H1 (cell line): ENCODE results near the gene PHACTR2. TPM values are rescaled to one million over a fixed set of nuclear protein-coding genes. Genes with fewer than 3 reads are reported as not detected.
"Not testable (repeated sequence)": the region's sequence is repeated elsewhere in the genome, so short reads cannot be mapped to it uniquely, and the experiment has no call there.

Experiments
- CTCF ChIA-PET: fragments of 300-600 bp; sonication (Branson Sonifier 250); formaldehyde crosslinking; loops from one replicate; lab custom pipeline; 2021; ENCODE audit not compliant: partially characterized antibody; lab: Charles Lee
- POLR2A ChIA-PET: fragments of 300-600 bp; sonication (Branson Sonifier 250); formaldehyde crosslinking; loops from one replicate; lab custom pipeline; 2021; ENCODE audit warnings: inconsistent platforms; ENCODE audit not compliant: partially characterized antibody; lab: Charles Lee
- DNase-seq, 2 experiments: peaks; one replicate each; pipeline versions ENCODE4 v3.0.0 to v3.0.0-alpha.2; 2010 to 2022; ENCODE audit warnings: low spot score in 2 of 2, low read depth in 1 of 2, mixed read lengths in 1 of 2
- FAIRE-seq: peaks from 2 replicates; lab custom pipeline; 2011; peaks lifted over from hg19 to GRCh38; lab: Jason Lieb, UNC
- H2AFZ ChIP-seq: 2 replicates; pipeline ENCODE4 v1.8.1; 2012; ENCODE audit warnings: low read length, inconsistent platforms
- H2AK5ac ChIP-seq: 2 replicates; pipeline ENCODE4 v1.6.1; 2013; ENCODE audit warnings: low read depth, low read length
- H2BK120ac ChIP-seq: replicated peaks from 2 replicates; pipeline ENCODE3; 2013; ENCODE audit warnings: low read depth, low read length, inconsistent platforms
- H2BK12ac ChIP-seq: 2 replicates; pipeline ENCODE4 v1.6.1; 2013; ENCODE audit warnings: low read depth, low read length
- H2BK15ac ChIP-seq: 2 replicates; pipeline ENCODE4 v1.6.1; 2013; ENCODE audit warnings: low read length
- H2BK20ac ChIP-seq: 2 replicates; pipeline ENCODE4 v1.6.1; 2013; ENCODE audit warnings: low read length
- H2BK5ac ChIP-seq: 2 replicates; pipeline ENCODE4 v1.6.1; 2013; ENCODE audit warnings: low read depth, low read length
- H3K14ac ChIP-seq: 2 replicates; pipeline ENCODE4 v1.6.1; 2013; ENCODE audit warnings: inconsistent platforms; ENCODE audit not compliant: insufficient read length
- H3K18ac ChIP-seq: 2 replicates; pipeline ENCODE4 v1.6.1; 2013; ENCODE audit warnings: low read length; ENCODE audit errors: extremely low read depth
- H3K23ac ChIP-seq: 2 replicates; pipeline ENCODE4 v1.6.1; 2013; ENCODE audit warnings: inconsistent platforms; ENCODE audit not compliant: insufficient read length
- H3K23me2 ChIP-seq: 2 replicates; pipeline ENCODE4 v1.6.1; 2013; ENCODE audit warnings: low read depth, low read length
- H3K27ac ChIP-seq: 2 replicates; pipeline ENCODE4 v1.6.1; 2011; ENCODE audit warnings: low read depth, low read length, inconsistent platforms
- H3K27me3 ChIP-seq, 4 experiments: replicated peaks in 1 of 4; 1 replicate in 1 of 4; 2 replicates in 3 of 4; pipeline versions ENCODE4 v1.6.1 to v1.8.1; 2011 to 2013; ENCODE audit warnings: low read length in 3 of 4, mild to moderate bottlenecking in 3 of 4, inconsistent platforms in 2 of 4, mixed read lengths in 2 of 4, moderate library complexity in 1 of 4; ENCODE audit not compliant: control insufficient read depth in 3 of 4, insufficient read depth in 3 of 4; ENCODE audit errors: extremely low read depth in 1 of 4
- H3K36me3 ChIP-seq, 4 experiments: 2 replicates each; pipeline versions ENCODE4 v1.6.1 to v1.8.1; 2011 to 2013; ENCODE audit warnings: mild to moderate bottlenecking in 4 of 4, low read length in 3 of 4, moderate library complexity in 2 of 4, control low read depth in 1 of 4, inconsistent platforms in 1 of 4; ENCODE audit not compliant: insufficient read depth in 4 of 4, control insufficient read depth in 2 of 4
- H3K4ac ChIP-seq: replicated peaks from 2 replicates; pipeline ENCODE3; 2013; ENCODE audit warnings: low read length, low read depth, mixed read lengths, inconsistent platforms; ENCODE audit not compliant: insufficient read length
- H3K4me1 ChIP-seq, 4 experiments: replicated peaks in 1 of 4; 1 replicate in 1 of 4; 2 replicates in 3 of 4; pipeline versions ENCODE4 v1.6.1 to v1.8.1; 2011 to 2013; ENCODE audit warnings: low read length in 3 of 4, inconsistent platforms in 2 of 4, mixed read lengths in 1 of 4; ENCODE audit not compliant: insufficient read depth in 4 of 4, control insufficient read depth in 3 of 4
- H3K4me2 ChIP-seq, 2 experiments: 2 replicates each; pipeline versions ENCODE4 v1.6.1 to v1.8.1; 2011 to 2013; ENCODE audit warnings: low read depth in 2 of 2, low read length in 2 of 2, control low read depth in 1 of 2, inconsistent platforms in 1 of 2, mild to moderate bottlenecking in 1 of 2; ENCODE audit not compliant: insufficient read depth in 1 of 2
- H3K4me3 ChIP-seq, 4 experiments: fragments of 200-600, 300-600 bp in 1 of 4; sonication (generic), shearing (Covaris generic), sonication (Bioruptor Twin) in 1 of 4; 2 replicates each; pipeline versions ENCODE4 v1.5.1 to v1.8.1; 2011 to 2016; ENCODE audit warnings: low read length in 4 of 4, low read depth in 3 of 4, control low read depth in 2 of 4, inconsistent platforms in 2 of 4, mild to moderate bottlenecking in 2 of 4, mixed read lengths in 1 of 4, moderate library complexity in 1 of 4; ENCODE audit not compliant: insufficient read depth in 2 of 4; ENCODE audit errors: extremely low read depth in 1 of 4
- H3K56ac ChIP-seq: replicated peaks from 2 replicates; pipeline ENCODE3; 2013; ENCODE audit warnings: low read depth, mild to moderate bottlenecking, mixed read lengths, low read length, inconsistent platforms; ENCODE audit not compliant: insufficient read length
- H3K79me1 ChIP-seq: 2 replicates; pipeline ENCODE4 v1.6.1; 2013; ENCODE audit warnings: low read depth, low read length, control low read depth
- H3K79me2 ChIP-seq, 2 experiments: 2 replicates each; pipeline versions ENCODE4 v1.6.1 to v1.8.1; 2012 to 2013; ENCODE audit warnings: low read length in 2 of 2, mild to moderate bottlenecking in 2 of 2, inconsistent platforms in 1 of 2; ENCODE audit not compliant: insufficient read depth in 2 of 2, control insufficient read depth in 1 of 2
- H3K9ac ChIP-seq, 4 experiments: replicated peaks in 1 of 4; 1 replicate in 1 of 4; 2 replicates in 3 of 4; pipeline versions ENCODE4 v1.6.1 to v1.8.1; 2011 to 2013; ENCODE audit warnings: low read depth in 3 of 4, low read length in 3 of 4, control low read depth in 2 of 4, mild to moderate bottlenecking in 2 of 4, moderate library complexity in 2 of 4, inconsistent platforms in 1 of 4; ENCODE audit errors: extremely low read depth in 1 of 4
- H3K9me3 ChIP-seq, 2 experiments: 2 replicates each; pipeline versions ENCODE4 v1.6.1 to v1.8.1; 2012 to 2013; ENCODE audit warnings: mild to moderate bottlenecking in 2 of 2, moderate library complexity in 2 of 2, control low read depth in 1 of 2, inconsistent platforms in 1 of 2, low read depth in 1 of 2, low read length in 1 of 2, mixed read lengths in 1 of 2; ENCODE audit not compliant: insufficient read depth in 2 of 2
- H4K20me1 ChIP-seq, 2 experiments: replicated peaks in 1 of 2; 2 replicates each; pipeline versions ENCODE3 to v1.8.1; 2011 to 2013; ENCODE audit warnings: inconsistent platforms in 2 of 2, low read length in 2 of 2, mild to moderate bottlenecking in 1 of 2; ENCODE audit not compliant: insufficient read depth in 2 of 2, control insufficient read depth in 1 of 2
- H4K5ac ChIP-seq: 2 replicates; pipeline ENCODE4 v1.6.1; 2013; ENCODE audit warnings: low read length, low read depth, mixed read lengths, inconsistent platforms; ENCODE audit not compliant: insufficient read length
- H4K8ac ChIP-seq: 2 replicates; pipeline ENCODE4 v1.8.0; 2013; ENCODE audit warnings: mild to moderate bottlenecking, moderate library complexity, low read length, inconsistent platforms; ENCODE audit not compliant: insufficient read depth; ENCODE audit errors: extremely low read depth
- H4K91ac ChIP-seq: replicated peaks from 2 replicates; pipeline ENCODE3; 2013; ENCODE audit warnings: low read length, mixed read lengths, inconsistent platforms; ENCODE audit not compliant: insufficient read length
- WGBS, 2 experiments: shearing (Covaris generic) in 1 of 2; methylation state at CpG; one replicate each; pipeline versions ENCODE4 v1.1.6 to v1.1.7; 2013 to 2015; ENCODE audit warnings: low lambda C conversion rate in 2 of 2, mixed read lengths in 2 of 2, inconsistent platforms in 1 of 2, low coverage in 1 of 2, missing lambda C conversion rate in 1 of 2; ENCODE audit not compliant: insufficient replicate concordance in 2 of 2, insufficient coverage in 1 of 2, insufficient read length in 1 of 2; ENCODE audit errors: extremely low coverage in 1 of 2, missing lambda C conversion rate in 1 of 2; 5-methylcytosine and 5-hydroxymethylcytosine counted together
- polyA plus RNA-seq, 7 experiments: library from polyadenylated mRNA; depleted of rRNA in 3 of 7; stranded (reverse) in 5 of 7; unstranded in 2 of 7; fragments of >200 nt in 5 of 7; fragments of 200-250 nt in 2 of 7; gene quantifications; 1 replicate in 5 of 7; 2 replicates in 1 of 7; 4 replicates in 1 of 7; pipeline versions ENCODE4 v1.2.1 to v1.2.3, GENCODE V29; 2011 to 2013; ENCODE audit warnings: missing spikeins in 2 of 7, mixed read lengths in 2 of 7
- total RNA-seq: library from RNA; stranded (reverse); fragmentation: NEBNext Ultra II Directional; extraction: Animal tissue kit (Norgen Biotek cat#: 25700); gene quantifications from 2 replicates; pipeline ENCODE4 v1.2.1, GENCODE V29; 2021

PHACTR2 gene
- total and polyA plus RNA-seq, 2 of the 8 experiments (the other 6 are each of a cell fraction or from before 2014, with no cell fraction given): 16.9 to 131 TPM

GRCh38 chr6:143666007-143666406 lies 11.8 kb upstream of the PHACTR2 start:
- H2BK5ac ChIP-seq, H3K9me3 ChIP-seq, H2BK15ac ChIP-seq, H3K79me2 ChIP-seq, H3K56ac ChIP-seq, H3K9ac ChIP-seq, H3K4ac ChIP-seq, H3K23ac ChIP-seq, FAIRE-seq, H3K4me1 ChIP-seq, H2BK20ac ChIP-seq, H3K27ac ChIP-seq, H2BK120ac ChIP-seq, H4K20me1 ChIP-seq, DNase-seq, H3K4me2 ChIP-seq, H4K5ac ChIP-seq, H3K14ac ChIP-seq, H4K91ac ChIP-seq, H3K79me1 ChIP-seq, H2BK12ac ChIP-seq, H3K23me2 ChIP-seq, CTCF ChIA-PET, POLR2A ChIA-PET, H2AFZ ChIP-seq, H3K27me3 ChIP-seq, H4K8ac ChIP-seq, H2AK5ac ChIP-seq, H3K36me3 ChIP-seq, H3K4me3 ChIP-seq, H3K18ac ChIP-seq: not testable (repeated sequence)
- 88% methylated on average over 1 of the region's 1 CpG; no CpG with 5 or more reads in 1 of the 2 experiments for WGBS, 2 experiments

GRCh38 chr6:143669483-143669882 lies 8.3 kb upstream of the PHACTR2 start:
- H3K27ac ChIP-seq, H3K14ac ChIP-seq, H2AK5ac ChIP-seq, H3K79me1 ChIP-seq, H3K4ac ChIP-seq, CTCF ChIA-PET, POLR2A ChIA-PET, H3K23me2 ChIP-seq, H2BK12ac ChIP-seq, DNase-seq, H3K56ac ChIP-seq, H2BK20ac ChIP-seq, H3K4me3 ChIP-seq, H3K4me2 ChIP-seq, H3K27me3 ChIP-seq, H4K20me1 ChIP-seq, H3K9me3 ChIP-seq, H3K23ac ChIP-seq, H4K91ac ChIP-seq, H2BK120ac ChIP-seq, H2BK15ac ChIP-seq, H2BK5ac ChIP-seq, H3K18ac ChIP-seq, H3K36me3 ChIP-seq, H3K79me2 ChIP-seq, H4K8ac ChIP-seq, H4K5ac ChIP-seq, FAIRE-seq, H3K9ac ChIP-seq, H2AFZ ChIP-seq: not testable (repeated sequence)
- H3K4me1 ChIP-seq: peaks cover 2 to 17% (median 6%) of the 10 kb centered on the region in 4 experiments; a peak in 6 of 7 replicates
- 89% methylated on average over 1 of the region's 1 CpG; no CpG with 5 or more reads in 1 of the 2 experiments for WGBS, 2 experiments
